ENCODE measurements around the gene EPB41.

The EPB41 gene

GRCh38 chr1:28893403-28894102 lies 20.8 kb upstream of the EPB41 start:
- DNase-seq = no peak

- DNase-seq = no peak
Measured at GRCh38 chr1:28894785-28895184, 19.6 kb upstream of the EPB41 start.

- no peak for DNase-seq
Measured at GRCh38 chr1:28895896-28896608, 18.3 kb upstream of the EPB41 start.

- no peak for DNase-seq
Measured at GRCh38 chr1:28896609-28896986, 17.8 kb upstream of the EPB41 start.

GRCh38 chr1:28897789-28898188 lies 16.6 kb upstream of the EPB41 start:
- no peak for DNase-seq

- DNase-seq = no peak
Measured at GRCh38 chr1:28898405-28898881, 15.9 kb upstream of the EPB41 start.

GRCh38 chr1:28899267-28899666 lies 15.1 kb upstream of the EPB41 start:
- DNase-seq = no peak

GRCh38 chr1:28900562-28900961 lies 13.8 kb upstream of the EPB41 start:
- DNase-seq = no peak

- DNase-seq = no peak
Measured at GRCh38 chr1:28902738-28903137, 11.6 kb upstream of the EPB41 start.

GRCh38 chr1:28905921-28906666 lies 8.3 kb upstream of the EPB41 start:
- DNase-seq = no peak

- DNase-seq = no peak
Measured at GRCh38 chr1:28909198-28909597, 5.2 kb upstream of the EPB41 start.

- DNase-seq = no peak
Measured at GRCh38 chr1:28910379-28911115, 3.8 kb upstream of the EPB41 start.

- DNase-seq = no peak
Measured at GRCh38 chr1:28913786-28914227, 562 bp upstream of the EPB41 start.

GRCh38 chr1:28915031-28915895 lies 894 bp downstream of the EPB41 start:
- peak; percentile 51 to 69 for DNase-seq

GRCh38 chr1:28917757-28918118 lies 3.4 kb downstream of the EPB41 start:
- no peak for DNase-seq

GRCh38 chr1:28921286-28921869 lies 7.0 kb downstream of the EPB41 start:
- no peak for DNase-seq

- DNase-seq = no peak
Measured at GRCh38 chr1:28925350-28925891, 11.1 kb downstream of the EPB41 start.

GRCh38 chr1:28926629-28927265 lies 12.4 kb downstream of the EPB41 start:
- DNase-seq = peak; percentile 3 to 26

GRCh38 chr1:28927266-28927647 lies 12.9 kb downstream of the EPB41 start:
- no peak for DNase-seq

- no peak for DNase-seq
Measured at GRCh38 chr1:28927648-28928313, 13.4 kb downstream of the EPB41 start.
